Activated naive CD4-positive, alpha-beta T cell treated with anti-CD3 and anti-CD28 coated beads, Interleukin-2, amount 50 U/mL, for 24 hours (primary cell): ENCODE data around the gene F7.

Experiments used
- H3K27ac Mint-ChIP-seq: one replicate; pipeline ENCODE4 v1.8.0; 2021; ENCODE audit warnings: mild to moderate bottlenecking, mixed read lengths
- H3K27me3 Mint-ChIP-seq: one replicate; pipeline ENCODE4 v1.8.0; 2021; ENCODE audit warnings: mixed read lengths
- H3K36me3 Mint-ChIP-seq: one replicate; pipeline ENCODE4 v1.8.0; 2021; ENCODE audit warnings: mixed read lengths
- H3K4me1 Mint-ChIP-seq: one replicate; pipeline ENCODE4 v1.8.0; 2021; ENCODE audit warnings: mixed read lengths
- H3K4me3 Mint-ChIP-seq: one replicate; pipeline ENCODE4 v1.8.0; 2021; ENCODE audit warnings: mild to moderate bottlenecking, mixed read lengths
- H3K9me3 Mint-ChIP-seq: one replicate; pipeline ENCODE4 v1.8.0; 2021; ENCODE audit warnings: mixed read lengths

The F7 gene

GRCh38 chr13:113124211-113124970 is 18.8 kb downstream of the F7 start:
- H3K4me1 Mint-ChIP-seq, result peaks cover 5% of the 10 kb centered on the region
- H3K36me3 Mint-ChIP-seq, result no peaks in the 10 kb centered on the region
- H3K27me3 Mint-ChIP-seq, result peaks cover 8% of the 10 kb centered on the region
- H3K4me3 Mint-ChIP-seq, result no peak overlapping the region
- H3K9me3 Mint-ChIP-seq, result no peaks in the 10 kb centered on the region
- no peak overlapping the region for H3K27ac Mint-ChIP-seq

DNA sequence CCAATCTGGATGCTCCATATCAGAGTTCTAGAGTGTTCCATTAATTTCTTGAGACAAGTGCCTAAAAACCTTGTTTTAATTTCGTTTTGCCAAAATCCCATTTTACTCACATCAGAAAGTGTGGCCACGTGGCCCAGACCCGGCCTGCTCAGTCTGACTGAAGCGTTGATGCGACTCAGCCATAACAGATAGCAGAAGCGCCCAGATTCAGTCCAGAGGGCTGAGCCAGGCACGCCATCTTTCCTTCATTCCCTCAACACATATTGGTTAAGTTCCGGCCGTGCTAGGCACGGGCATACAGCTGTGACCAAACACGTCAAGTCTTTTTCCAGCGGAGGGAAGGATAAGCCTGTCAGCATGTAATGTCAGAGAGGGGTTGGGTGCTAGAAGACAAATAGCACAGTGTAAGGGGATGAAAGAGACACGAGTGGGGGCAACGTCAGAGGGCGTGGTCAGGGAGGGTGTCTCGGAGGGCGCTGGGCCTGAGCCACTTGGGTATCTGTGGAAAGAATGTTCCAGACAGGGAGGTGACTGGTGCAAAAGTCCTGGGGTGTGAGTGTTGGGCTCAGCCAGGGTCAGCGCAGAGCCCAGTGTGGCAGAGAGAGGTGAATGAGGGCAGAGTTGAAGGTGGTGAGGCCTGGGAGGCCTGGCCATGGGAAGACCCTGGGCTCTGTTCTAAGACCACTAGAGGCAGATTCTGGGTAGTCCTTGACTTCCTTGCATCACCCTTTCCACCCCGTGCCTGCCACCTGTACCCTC is 20.1 kb downstream of the F7 start:
- peaks cover 8% of the 10 kb centered on the region for H3K27me3 Mint-ChIP-seq
- H3K9me3 Mint-ChIP-seq, result no peaks in the 10 kb centered on the region
- H3K4me1 Mint-ChIP-seq, result peaks cover 6% of the 10 kb centered on the region
- H3K27ac Mint-ChIP-seq, result no peak overlapping the region
- no peak overlapping the region for H3K4me3 Mint-ChIP-seq
- H3K36me3 Mint-ChIP-seq, result no peaks in the 10 kb centered on the region

DNA sequence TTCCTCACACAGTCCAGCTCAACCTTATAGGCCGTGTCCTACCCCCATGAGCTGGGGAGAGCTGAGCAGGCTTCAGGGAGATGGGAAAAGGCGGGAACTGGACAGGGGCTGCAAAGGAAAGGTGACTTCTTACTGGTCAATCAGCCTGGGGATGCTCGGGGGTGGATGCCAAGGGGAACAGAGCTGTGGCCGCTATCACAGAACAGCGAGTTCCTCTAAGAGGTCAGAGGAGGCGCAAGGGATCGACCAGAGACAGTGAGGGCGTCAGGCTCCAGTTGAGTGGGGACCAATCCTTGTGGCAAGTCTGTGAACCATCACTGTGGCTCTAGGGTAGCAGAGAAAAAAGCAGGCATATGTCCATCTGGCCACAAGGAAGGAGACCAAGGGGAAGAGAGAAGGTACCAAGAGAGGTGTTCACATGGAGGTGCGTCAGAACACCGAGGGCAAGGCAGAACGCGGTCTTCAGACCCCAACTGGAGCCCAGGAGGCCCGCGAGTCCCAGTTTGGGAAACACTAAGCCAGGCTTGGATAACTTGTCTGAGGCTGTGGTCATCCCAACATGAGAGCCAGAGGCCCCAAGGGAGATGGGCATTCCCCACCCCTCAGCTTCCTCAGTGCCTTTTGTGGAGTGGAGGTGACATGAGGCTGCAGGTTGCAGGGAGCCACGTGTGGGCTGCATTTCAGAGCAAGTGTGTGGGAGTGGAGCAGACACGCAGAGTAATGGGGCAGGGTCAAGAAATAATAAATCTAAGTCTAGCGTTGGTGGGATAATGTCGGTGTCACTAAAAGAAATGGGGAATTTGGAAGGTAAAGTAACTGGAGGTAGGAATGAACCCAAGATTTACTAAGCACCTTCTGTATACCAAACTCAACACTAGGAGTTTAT is 20.9 kb downstream of the F7 start:
- H3K9me3 Mint-ChIP-seq, result no peaks in the 10 kb centered on the region
- H3K36me3 Mint-ChIP-seq, result no peaks in the 10 kb centered on the region
- no peak overlapping the region for H3K27ac Mint-ChIP-seq
- H3K27me3 Mint-ChIP-seq, result peaks cover 8% of the 10 kb centered on the region
- no peak overlapping the region for H3K4me3 Mint-ChIP-seq
- H3K4me1 Mint-ChIP-seq, result peaks cover 6% of the 10 kb centered on the region

DNA sequence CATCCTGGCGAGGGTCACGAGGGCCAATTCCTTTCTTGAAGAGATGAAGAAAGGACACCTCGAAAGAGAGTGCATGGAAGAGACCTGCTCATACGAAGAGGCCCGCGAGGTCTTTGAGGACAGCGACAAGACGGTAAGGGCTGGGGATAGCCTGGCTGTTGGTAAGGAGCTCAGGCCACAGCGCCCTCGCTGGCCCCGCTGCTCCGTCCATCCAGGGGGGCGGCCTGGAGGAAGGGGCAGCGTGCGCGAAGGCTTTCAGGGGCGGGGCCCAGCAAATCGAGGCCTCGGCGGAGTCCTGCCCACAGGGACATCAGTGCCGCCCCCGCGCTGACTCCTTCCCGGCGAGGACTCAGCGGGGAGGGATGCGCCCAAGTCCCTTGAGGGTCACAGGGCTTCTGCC is 23.9 kb downstream of the F7 start:
- no peak overlapping the region for H3K4me3 Mint-ChIP-seq
- no peak overlapping the region for H3K27ac Mint-ChIP-seq
- peaks cover 6% of the 10 kb centered on the region for H3K4me1 Mint-ChIP-seq
- no peaks in the 10 kb centered on the region for H3K36me3 Mint-ChIP-seq
- peaks cover 8% of the 10 kb centered on the region for H3K27me3 Mint-ChIP-seq
- H3K9me3 Mint-ChIP-seq, result no peaks in the 10 kb centered on the region

DNA sequence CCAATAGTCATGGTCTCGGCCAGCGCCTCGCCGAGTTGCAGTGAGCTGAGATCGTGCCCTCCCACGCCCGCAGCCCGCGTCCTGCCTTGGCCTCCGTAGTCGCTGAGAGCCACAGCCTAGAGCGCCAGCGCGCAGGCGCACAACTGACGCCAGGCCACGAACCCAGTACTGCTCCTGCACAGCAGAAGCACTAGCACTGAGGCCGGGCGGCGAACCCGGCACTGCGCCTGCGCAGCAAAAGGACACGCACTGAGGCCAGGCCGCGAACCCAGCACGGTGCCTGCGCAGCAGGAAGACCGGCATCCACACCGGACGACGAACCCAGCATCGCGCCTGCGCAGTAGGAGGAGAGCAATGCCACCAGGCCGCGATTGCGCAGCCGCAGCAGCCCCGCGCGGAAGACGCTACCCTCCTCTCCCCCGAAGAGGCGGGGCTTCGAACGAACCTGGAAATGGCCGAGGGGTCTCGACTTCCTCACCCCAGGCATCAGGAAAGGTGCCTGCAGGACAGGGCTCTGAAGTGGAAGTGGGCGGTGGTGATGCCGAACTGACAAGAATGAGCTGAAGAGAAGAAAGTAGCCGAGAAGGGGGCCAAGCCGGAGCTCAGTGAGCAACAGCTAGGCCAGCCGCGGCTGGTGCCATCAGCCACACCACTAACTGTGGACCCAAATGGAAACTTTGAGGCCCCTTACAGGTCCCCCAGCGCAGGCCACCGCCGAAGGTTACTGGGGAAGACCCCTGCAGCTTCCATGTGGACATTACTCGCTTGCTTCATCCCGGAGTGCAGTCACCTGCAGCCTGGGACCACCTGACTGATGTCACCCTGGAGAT is 24.5 kb downstream of the F7 start:
- Mint-ChIP-seq H3K4me1 (peaks cover 6% of the 10 kb centered on the region), H3K9me3 (no peaks in the 10 kb centered on the region), H3K36me3 (no peaks in the 10 kb centered on the region), H3K27me3 (peaks cover 8% of the 10 kb centered on the region), H3K4me3 (peak overlapping the region; percentile 51), H3K27ac (no peak overlapping the region)

GRCh38 chr13:113135281-113135760 is 29.7 kb downstream of the F7 start:
- Mint-ChIP-seq H3K27ac (no peak overlapping the region), H3K4me3 (no peak overlapping the region)

DNA sequence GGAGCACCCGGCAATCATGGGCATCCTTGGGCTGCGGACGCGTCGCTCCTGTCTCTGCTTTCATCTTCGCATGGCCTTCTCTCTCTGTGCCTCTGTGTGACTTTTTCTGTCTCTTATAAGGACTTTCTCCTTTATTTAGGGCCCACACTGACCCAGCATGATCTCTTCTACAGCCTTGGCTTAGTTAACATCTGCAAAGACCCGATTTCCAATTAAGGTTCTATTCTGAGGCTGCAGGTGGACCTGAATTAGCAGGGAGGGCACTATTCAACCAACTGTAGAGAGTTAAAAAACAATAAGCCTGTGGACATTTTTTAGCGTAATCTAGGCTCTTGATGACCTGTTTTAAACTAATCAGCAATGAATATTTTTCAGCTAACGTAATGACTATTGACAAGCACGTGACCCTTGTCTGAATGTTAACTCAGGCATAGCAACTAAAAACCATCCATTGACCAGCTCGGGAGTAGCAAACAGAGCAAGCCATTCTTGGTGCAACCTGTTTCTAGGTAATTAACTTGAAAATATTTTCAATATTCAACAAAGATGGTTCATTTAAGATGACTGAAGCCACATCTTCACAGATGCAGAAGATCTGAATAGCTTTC is 32.2 kb downstream of the F7 start:
- H3K27ac Mint-ChIP-seq, result no peak overlapping the region
- H3K27me3 Mint-ChIP-seq, result no peaks in the 10 kb centered on the region
- H3K4me3 Mint-ChIP-seq, result no peak overlapping the region
- H3K36me3 Mint-ChIP-seq, result no peaks in the 10 kb centered on the region
- no peaks in the 10 kb centered on the region for H3K9me3 Mint-ChIP-seq
- H3K4me1 Mint-ChIP-seq, result no peaks in the 10 kb centered on the region

More at GRCh38 chr13:113135281-113135760, 29.7 kb downstream of the F7 start:
- Mint-ChIP-seq H3K9me3 (no peaks in the 10 kb centered on the region), H3K36me3 (no peaks in the 10 kb centered on the region), H3K4me1 (no peaks in the 10 kb centered on the region), H3K27me3 (no peaks in the 10 kb centered on the region)

GRCh38 chr13:113138792-113139551 is 33.4 kb downstream of the F7 start:
- H3K9me3 Mint-ChIP-seq, result no peaks in the 10 kb centered on the region
- no peaks in the 10 kb centered on the region for H3K27me3 Mint-ChIP-seq
- H3K27ac Mint-ChIP-seq, result no peak overlapping the region

GRCh38 chr13:113139577-113139976 is 34.0 kb downstream of the F7 start:
- Mint-ChIP-seq H3K27me3 (no peaks in the 10 kb centered on the region), H3K4me1 (no peaks in the 10 kb centered on the region), H3K4me3 (no peak overlapping the region)

More at GRCh38 chr13:113138792-113139551, 33.4 kb downstream of the F7 start:
- Mint-ChIP-seq H3K36me3 (no peaks in the 10 kb centered on the region), H3K4me1 (no peaks in the 10 kb centered on the region), H3K4me3 (no peak overlapping the region)

DNA sequence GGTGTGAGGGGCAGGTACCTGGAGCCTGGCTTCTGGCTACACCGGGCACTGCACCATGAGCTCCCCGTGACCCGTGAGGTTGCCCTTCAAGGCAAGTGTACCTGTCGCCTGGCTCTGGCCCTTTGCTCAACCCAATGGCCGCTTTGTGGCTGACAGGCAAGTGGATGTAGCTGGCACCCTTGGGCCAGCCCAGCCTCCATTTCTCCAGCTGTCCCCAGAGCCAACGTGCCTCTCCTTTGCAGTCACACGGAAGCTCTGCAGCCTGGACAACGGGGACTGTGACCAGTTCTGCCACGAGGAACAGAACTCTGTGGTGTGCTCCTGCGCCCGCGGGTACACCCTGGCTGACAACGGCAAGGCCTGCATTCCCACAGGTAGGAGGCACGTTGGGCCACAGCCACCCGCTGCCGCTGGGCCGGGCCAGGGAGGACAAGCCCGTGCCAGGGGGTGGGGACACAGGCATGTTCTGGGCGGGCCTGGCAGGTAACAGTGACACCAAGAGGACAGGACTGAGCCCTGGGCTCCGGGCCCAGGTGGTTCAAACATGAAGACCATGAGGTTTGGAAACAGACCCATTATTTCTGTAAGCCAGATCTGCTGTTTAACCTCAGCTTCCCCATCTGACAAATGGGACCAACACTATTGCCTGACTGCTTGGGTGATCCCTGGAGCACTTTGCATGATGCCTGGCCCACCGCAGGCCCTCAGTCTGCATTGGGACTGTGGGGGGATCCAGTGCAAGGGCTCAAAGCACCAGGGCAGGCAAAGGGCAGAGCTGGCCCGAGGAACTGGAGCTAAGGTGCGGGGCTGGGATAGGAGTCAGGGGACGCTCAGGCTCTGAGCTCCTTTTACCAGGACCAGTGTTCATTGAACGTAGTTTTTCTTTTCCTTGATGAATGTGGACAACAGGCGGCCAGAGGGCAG is 35.3 kb downstream of the F7 start:
- Mint-ChIP-seq H3K4me1 (peaks cover 6% of the 10 kb centered on the region), H3K27me3 (no peaks in the 10 kb centered on the region), H3K9me3 (no peaks in the 10 kb centered on the region), H3K27ac (no peak overlapping the region), H3K36me3 (no peaks in the 10 kb centered on the region), H3K4me3 (no peak overlapping the region)

More at GRCh38 chr13:113139577-113139976, 34.0 kb downstream of the F7 start:
- H3K36me3 Mint-ChIP-seq, result no peaks in the 10 kb centered on the region
- H3K9me3 Mint-ChIP-seq, result no peaks in the 10 kb centered on the region
- H3K27ac Mint-ChIP-seq, result no peak overlapping the region

DNA sequence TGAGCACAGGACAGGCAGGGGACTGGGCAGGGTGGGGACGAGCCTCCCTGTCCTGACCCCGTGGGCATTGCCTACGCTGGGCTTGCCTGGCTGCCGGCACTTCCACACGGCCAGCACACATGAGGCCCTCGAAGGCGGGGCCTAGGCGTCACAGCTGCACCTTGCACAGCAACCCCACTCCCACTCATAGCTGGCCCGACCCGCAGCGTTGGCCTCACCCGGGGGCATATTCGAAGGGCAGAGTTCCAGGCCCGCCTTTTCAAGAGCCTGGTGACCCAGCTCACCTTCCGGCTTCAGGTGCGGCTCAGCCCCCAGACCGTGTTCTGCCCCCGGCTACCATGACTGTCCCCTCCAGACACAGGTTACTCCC is 36.0 kb downstream of the F7 start:
- H3K4me3 Mint-ChIP-seq, result no peak overlapping the region
- H3K27ac Mint-ChIP-seq, result no peak overlapping the region
- peaks cover 6% of the 10 kb centered on the region for H3K4me1 Mint-ChIP-seq
- no peaks in the 10 kb centered on the region for H3K9me3 Mint-ChIP-seq
- no peaks in the 10 kb centered on the region for H3K36me3 Mint-ChIP-seq
- no peaks in the 10 kb centered on the region for H3K27me3 Mint-ChIP-seq

DNA sequence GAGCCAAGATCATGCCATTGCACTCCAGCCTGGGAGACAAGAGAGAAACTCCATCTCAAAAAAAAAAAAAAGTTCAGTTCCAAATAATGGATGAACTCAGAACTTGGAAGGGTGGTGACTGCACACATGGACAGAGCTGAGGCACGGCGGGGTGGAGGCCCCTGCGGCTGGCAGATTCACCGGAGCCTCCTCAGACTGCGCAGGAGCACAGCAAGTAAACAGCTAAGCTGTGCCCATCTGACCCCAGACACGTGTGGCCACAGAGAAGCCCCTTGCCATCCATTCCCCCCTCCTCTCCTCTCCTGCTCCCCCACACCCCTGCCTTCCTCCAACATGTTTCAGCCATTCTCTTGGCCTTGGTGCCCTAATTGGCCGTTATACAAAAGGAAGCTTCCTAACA is 37.3 kb downstream of the F7 start:
- Mint-ChIP-seq H3K27me3 (no peaks in the 10 kb centered on the region), H3K36me3 (no peaks in the 10 kb centered on the region), H3K4me3 (no peak overlapping the region), H3K4me1 (peaks cover 6% of the 10 kb centered on the region), H3K9me3 (no peaks in the 10 kb centered on the region), H3K27ac (no peak overlapping the region)
